ENCODE data around the gene SMG9. TPM values are rescaled to one million over a fixed set of nuclear protein-coding genes. Genes with fewer than 3 reads are reported as not detected.

The SMG9 gene
- total and polyA plus RNA-seq, 4 donors: 5.4 to 8.9 (median 5.8) TPM

GRCh38 chr19:43738780-43739211 is 16.0 kb downstream of the SMG9 start:
- no peak overlapping the region for H3K9ac ChIP-seq (ENCODE audit: low read depth in 1 of 2, low read length in 2 of 2)

More at GRCh38 chr19:43738780-43739211, 16.0 kb downstream of the SMG9 start:
- TF ChIP-seq NR2F2 (IDR thresholded peaks at IDR 0.05): no peak
- TF ChIP-seq, protein P1, sequence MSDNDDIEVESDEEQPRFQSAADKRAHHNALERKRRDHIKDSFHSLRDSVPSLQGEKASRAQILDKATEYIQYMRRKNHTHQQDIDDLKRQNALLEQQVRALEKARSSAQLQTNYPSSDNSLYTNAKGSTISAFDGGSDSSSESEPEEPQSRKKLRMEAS (IDR thresholded peaks at IDR 0.05): no peak
- TF ChIP-seq FOXA2 (IDR thresholded peaks at IDR 0.05): no peak
- TF ChIP-seq TAF1 (conservative IDR thresholded peaks at IDR 0.05): no peak
- TF ChIP-seq JUND (IDR thresholded peaks at IDR 0.05): no peak
- TF ChIP-seq RAD21 (IDR thresholded peaks at IDR 0.05): no peak
- no peak for TF ChIP-seq ATF3 (IDR thresholded peaks at IDR 0.05)
- no peak for TF ChIP-seq HNF4A (conservative IDR thresholded peaks at IDR 0.05)
- TF ChIP-seq YY1 (IDR thresholded peaks at IDR 0.05): no peak
- TF ChIP-seq HNF4G (IDR thresholded peaks at IDR 0.05): no peak
- no peak for TF ChIP-seq FOXA1 (IDR thresholded peaks at IDR 0.05)
- TF ChIP-seq RXRA (IDR thresholded peaks at IDR 0.05): no peak
- no peak for TF ChIP-seq EGR1 (IDR thresholded peaks at IDR 0.05; ENCODE audit: low read depth in 2 of 2)
- TF ChIP-seq GABPA (IDR thresholded peaks at IDR 0.05 in 1 of 2, conservative IDR thresholded peaks at IDR 0.05 in 1 of 2): no peak
- TF ChIP-seq ZBTB33 (IDR thresholded peaks at IDR 0.05): no peak
- TF ChIP-seq, protein P2, sequence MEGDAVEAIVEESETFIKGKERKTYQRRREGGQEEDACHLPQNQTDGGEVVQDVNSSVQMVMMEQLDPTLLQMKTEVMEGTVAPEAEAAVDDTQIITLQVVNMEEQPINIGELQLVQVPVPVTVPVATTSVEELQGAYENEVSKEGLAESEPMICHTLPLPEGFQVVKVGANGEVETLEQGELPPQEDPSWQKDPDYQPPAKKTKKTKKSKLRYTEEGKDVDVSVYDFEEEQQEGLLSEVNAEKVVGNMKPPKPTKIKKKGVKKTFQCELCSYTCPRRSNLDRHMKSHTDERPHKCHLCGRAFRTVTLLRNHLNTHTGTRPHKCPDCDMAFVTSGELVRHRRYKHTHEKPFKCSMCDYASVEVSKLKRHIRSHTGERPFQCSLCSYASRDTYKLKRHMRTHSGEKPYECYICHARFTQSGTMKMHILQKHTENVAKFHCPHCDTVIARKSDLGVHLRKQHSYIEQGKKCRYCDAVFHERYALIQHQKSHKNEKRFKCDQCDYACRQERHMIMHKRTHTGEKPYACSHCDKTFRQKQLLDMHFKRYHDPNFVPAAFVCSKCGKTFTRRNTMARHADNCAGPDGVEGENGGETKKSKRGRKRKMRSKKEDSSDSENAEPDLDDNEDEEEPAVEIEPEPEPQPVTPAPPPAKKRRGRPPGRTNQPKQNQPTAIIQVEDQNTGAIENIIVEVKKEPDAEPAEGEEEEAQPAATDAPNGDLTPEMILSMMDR (IDR thresholded peaks at IDR 0.05; ENCODE audit: low read depth, low read length, missing input control): no peak
- no peak for TF ChIP-seq SP1 (IDR thresholded peaks at IDR 0.05)
- TF ChIP-seq REST (IDR thresholded peaks at IDR 0.05): no peak
- peaks cover 14 to 56% (median 46%) of the 10 kb centered on the region in 4 donors for H3K36me3 ChIP-seq (ENCODE audit: control insufficient read depth in 4 of 4, insufficient read depth in 3 of 4, low read depth in 1 of 4, low read length in 3 of 4)
- no peaks in the 10 kb centered on the region for H3K4me1 ChIP-seq (ENCODE audit: control insufficient read depth in 4 of 4, insufficient read depth in 4 of 4, low read length in 3 of 4)
- no peak overlapping the region for H3K27ac ChIP-seq (ENCODE audit: low read depth in 1 of 2, low read length in 2 of 2)
- H3K27me3 ChIP-seq (ENCODE audit: control insufficient read depth in 4 of 4, insufficient read depth in 4 of 4, low read length in 3 of 4): no peaks in the 10 kb centered on the region
- no peak overlapping the region for H3K4me3 ChIP-seq (ENCODE audit: low read depth in 1 of 3, low read length in 3 of 3)
- no peaks in the 10 kb centered on the region for H3K9me3 ChIP-seq (ENCODE audit: control insufficient read depth in 4 of 4, low read length in 3 of 4)
- 71% methylated on average over 5 of the region's 5 CpGs for WGBS
- DNase-seq (ENCODE audit: low spot score): no peak
